Thyroid gland (tissue), 4 donors: ENCODE measurements around the gene TMEM95.
"Not testable (repeated sequence)": the region's sequence is repeated elsewhere in the genome, so short reads cannot be mapped to it uniquely, and the experiment has no call there.

ENCODE experiments used
- POLR2A ChIP-seq, 2 donors: fragments of 450-650 bp; IDR thresholded peaks; one replicate each; pipeline ENCODE4 v1.6.1; 2017; ENCODE audit warnings: antibody characterized with exemption in 2 of 2, mild to moderate bottlenecking in 2 of 2, moderate library complexity in 1 of 2
- TF ChIP-seq, protein P1 (sequence below), 6 experiments: fragments of 200-600 bp in 3 of 6; fragments of 450-650 bp in 3 of 6; sonication (generic) in 3 of 6; IDR thresholded peaks; one replicate each; pipeline ENCODE4 v1.5.1; 2016 to 2019; ENCODE audit warnings: antibody characterized with exemption in 6 of 6, mild to moderate bottlenecking in 2 of 6, inconsistent platforms in 1 of 6, moderate library complexity in 1 of 6

DNA sequence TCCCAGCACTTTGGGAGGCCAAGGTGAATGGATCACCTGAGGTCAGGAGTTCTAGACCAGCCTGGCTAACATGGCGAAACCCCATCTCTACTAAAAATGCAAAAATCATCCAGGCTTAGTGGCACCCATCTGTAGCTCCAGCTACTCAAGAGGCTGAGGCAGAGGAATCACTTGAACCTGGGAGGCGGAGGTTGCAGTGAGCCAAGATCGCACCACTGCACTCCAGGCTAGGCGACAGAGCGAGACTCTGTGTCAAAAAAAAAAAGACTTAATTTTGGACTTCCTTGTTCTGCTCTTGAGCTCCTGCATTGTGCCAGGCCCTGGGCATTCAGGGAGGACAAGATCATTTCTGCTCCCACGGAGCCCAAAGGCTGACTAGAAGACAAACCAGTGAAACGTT, 17.4 kb upstream of the TMEM95 start:
- TF ChIP-seq, protein P1, sequence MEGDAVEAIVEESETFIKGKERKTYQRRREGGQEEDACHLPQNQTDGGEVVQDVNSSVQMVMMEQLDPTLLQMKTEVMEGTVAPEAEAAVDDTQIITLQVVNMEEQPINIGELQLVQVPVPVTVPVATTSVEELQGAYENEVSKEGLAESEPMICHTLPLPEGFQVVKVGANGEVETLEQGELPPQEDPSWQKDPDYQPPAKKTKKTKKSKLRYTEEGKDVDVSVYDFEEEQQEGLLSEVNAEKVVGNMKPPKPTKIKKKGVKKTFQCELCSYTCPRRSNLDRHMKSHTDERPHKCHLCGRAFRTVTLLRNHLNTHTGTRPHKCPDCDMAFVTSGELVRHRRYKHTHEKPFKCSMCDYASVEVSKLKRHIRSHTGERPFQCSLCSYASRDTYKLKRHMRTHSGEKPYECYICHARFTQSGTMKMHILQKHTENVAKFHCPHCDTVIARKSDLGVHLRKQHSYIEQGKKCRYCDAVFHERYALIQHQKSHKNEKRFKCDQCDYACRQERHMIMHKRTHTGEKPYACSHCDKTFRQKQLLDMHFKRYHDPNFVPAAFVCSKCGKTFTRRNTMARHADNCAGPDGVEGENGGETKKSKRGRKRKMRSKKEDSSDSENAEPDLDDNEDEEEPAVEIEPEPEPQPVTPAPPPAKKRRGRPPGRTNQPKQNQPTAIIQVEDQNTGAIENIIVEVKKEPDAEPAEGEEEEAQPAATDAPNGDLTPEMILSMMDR (IDR thresholded peaks at IDR 0.05): not testable (repeated sequence)
- TF ChIP-seq POLR2A (IDR thresholded peaks at IDR 0.05): not testable (repeated sequence)
